Left forelimb (tissue), 1 donor: ENCODE results near the gene WEE2.
"Not testable (repeated sequence)": the region's sequence is repeated elsewhere in the genome, so short reads cannot be mapped to it uniquely, and the experiment has no call there.

Experiments used
- DNase-seq: peaks from one replicate; pipeline ENCODE4 v3.0.0-alpha.2; 2018; ENCODE audit warnings: low spot score

WEE2 gene

GRCh38 chr7:141708351-141708750 is at the start of gene WEE2:
Gene WEE2, plus strand, starts transcription at chr7:141708353. Its CDS starts 406 bp downstream, at chr7:141708759.
- no peak for DNase-seq

GRCh38 chr7:141659501-141659900 is 48.7 kb upstream of the WEE2 start:
- DNase-seq: no peak

- DNase-seq: no peak
Measured at GRCh38 chr7:141660259-141660658, 47.9 kb upstream of the WEE2 start.

GRCh38 chr7:141663081-141663849 is 44.9 kb upstream of the WEE2 start:
- no peak for DNase-seq

- DNase-seq: no peak
Measured at GRCh38 chr7:141664450-141664849, 43.7 kb upstream of the WEE2 start.

GRCh38 chr7:141665208-141666035 is 42.7 kb upstream of the WEE2 start:
- no peak for DNase-seq

GRCh38 chr7:141666071-141666470 is 42.1 kb upstream of the WEE2 start:
- no peak for DNase-seq

GRCh38 chr7:141668853-141669252 is 39.3 kb upstream of the WEE2 start:
- no peak for DNase-seq

- DNase-seq: no peak
Measured at GRCh38 chr7:141671705-141672496, 36.3 kb upstream of the WEE2 start.

GRCh38 chr7:141673346-141673745 is 34.8 kb upstream of the WEE2 start:
- no peak for DNase-seq

- DNase-seq: no peak
Measured at GRCh38 chr7:141674171-141674671, 33.9 kb upstream of the WEE2 start.

- no peak for DNase-seq
Measured at GRCh38 chr7:141674702-141675101, 33.5 kb upstream of the WEE2 start.

GRCh38 chr7:141675436-141676215 is 32.5 kb upstream of the WEE2 start:
- DNase-seq: no peak

- DNase-seq: no peak
Measured at GRCh38 chr7:141676618-141677017, 31.5 kb upstream of the WEE2 start.

- no peak for DNase-seq
Measured at GRCh38 chr7:141679014-141679413, 29.1 kb upstream of the WEE2 start.

- no peak for DNase-seq
Measured at GRCh38 chr7:141685285-141686023, 22.7 kb upstream of the WEE2 start.

- DNase-seq: no peak
Measured at GRCh38 chr7:141686074-141686473, 22.1 kb upstream of the WEE2 start.

GRCh38 chr7:141686670-141687069 is 21.5 kb upstream of the WEE2 start:
- DNase-seq: no peak

- no peak for DNase-seq
Measured at GRCh38 chr7:141688043-141688442, 20.1 kb upstream of the WEE2 start.

GRCh38 chr7:141689072-141689825 is 18.9 kb upstream of the WEE2 start:
- not testable (repeated sequence) for DNase-seq
